HEK293 (cell line): ENCODE results near the gene MRPL55.
A peak's percentile ranks its signal among the peaks of the same experiment; 100 is the strongest.

Experiments
- CTCF ChIA-PET: fragments of 350-600 bp; formaldehyde crosslinking; extraction: SDS; loops from one replicate; lab custom pipeline; 2021; ENCODE audit warnings: antibody characterized with exemption; lab: Yijun Ruan, JAX
- POLR2A ChIA-PET: fragments of 300-600 bp; formaldehyde crosslinking; extraction: SDS; loops from one replicate; lab custom pipeline; 2020; ENCODE audit warnings: antibody characterized with exemption, inconsistent platforms; lab: Yijun Ruan, JAX
- H3K27ac ChIP-seq: fragments of 200-500 bp; sonication (Bioruptor generic); 2 replicates; pipeline ENCODE4 v1.5.1; 2014; ENCODE audit warnings: low read depth, low read length, control low read depth, inconsistent platforms; ENCODE audit errors: extremely low read depth
- H3K36me3 ChIP-seq, 2 experiments: fragments of 200-500 bp in 1 of 2; sonication (Bioruptor generic) in 1 of 2; 1 replicate in 1 of 2; 2 replicates in 1 of 2; pipeline ENCODE4 v1.5.1; 2014 to 2017; ENCODE audit warnings: inconsistent platforms in 2 of 2, low read length in 2 of 2; ENCODE audit not compliant: control insufficient read depth in 2 of 2, insufficient read depth in 1 of 2
- H3K4me1 ChIP-seq: fragments of 200-500 bp; sonication (Bioruptor generic); 2 replicates; pipeline ENCODE4 v1.5.1; 2014; ENCODE audit warnings: mild to moderate bottlenecking, low read length, inconsistent platforms; ENCODE audit not compliant: control insufficient read depth, insufficient read depth
- H3K4me3 ChIP-seq: 2 replicates; pipeline ENCODE4 v1.5.1; 2011; ENCODE audit warnings: low read depth, mild to moderate bottlenecking, control low read depth, low read length, moderate library complexity
- H3K9me3 ChIP-seq: fragments of 200-500 bp; sonication (Bioruptor generic); 2 replicates; pipeline ENCODE4 v1.5.1; 2014; ENCODE audit warnings: low read depth, low read length, inconsistent platforms; ENCODE audit not compliant: control insufficient read depth, insufficient read depth
- EGR2 ChIP-seq: fragments of 450-650 bp; formaldehyde crosslinking; IDR thresholded peaks from 2 replicates; pipeline ENCODE4 v1.5.1; 2016; ENCODE audit warnings: low read depth, missing biosample characterization, missing genetic modification characterization
- KLF10 ChIP-seq: fragments of 450-650 bp; IDR thresholded peaks from 2 replicates; pipeline ENCODE4 v1.5.1; 2018; ENCODE audit warnings: missing biosample characterization, mild to moderate bottlenecking, missing genetic modification characterization
- KLF7 ChIP-seq: fragments of 450-650 bp; formaldehyde crosslinking; IDR thresholded peaks from 2 replicates; pipeline ENCODE4 v1.5.1; 2016; ENCODE audit warnings: missing biosample characterization, missing genetic modification characterization, borderline replicate concordance
- KLF8 ChIP-seq: fragments of 450-650 bp; formaldehyde crosslinking; IDR thresholded peaks from 2 replicates; pipeline ENCODE4 v1.5.1; 2016; ENCODE audit warnings: missing biosample characterization, missing genetic modification characterization
- SCRT2 ChIP-seq: fragments of 450-650 bp; formaldehyde crosslinking; IDR thresholded peaks from 2 replicates; pipeline ENCODE4 v1.5.1; 2016; ENCODE audit warnings: missing biosample characterization, missing genetic modification characterization
- ZBTB17 ChIP-seq: fragments of 450-650 bp; formaldehyde crosslinking; IDR thresholded peaks from 2 replicates; pipeline ENCODE4 v1.5.1; 2016; ENCODE audit warnings: missing biosample characterization, missing genetic modification characterization
- ZBTB20 ChIP-seq: fragments of 450-650 bp; formaldehyde crosslinking; IDR thresholded peaks from 2 replicates; pipeline ENCODE4 v1.5.1; 2016; ENCODE audit warnings: missing biosample characterization, missing genetic modification characterization
- ZFHX2 ChIP-seq: fragments of 450-650 bp; formaldehyde crosslinking; conservative IDR thresholded peaks from 2 replicates; pipeline ENCODE4 v1.5.1; 2016; ENCODE audit warnings: missing biosample characterization, missing genetic modification characterization
- ZNF157 ChIP-seq: fragments of 450-650 bp; formaldehyde crosslinking; IDR thresholded peaks from 2 replicates; pipeline ENCODE4 v1.5.1; 2016; ENCODE audit warnings: missing biosample characterization, missing genetic modification characterization
- ZNF2 ChIP-seq: fragments of 450-650 bp; formaldehyde crosslinking; IDR thresholded peaks from 2 replicates; pipeline ENCODE4 v1.5.1; 2016; ENCODE audit warnings: missing biosample characterization, missing genetic modification characterization
- ZNF202 ChIP-seq: fragments of 450-650 bp; formaldehyde crosslinking; IDR thresholded peaks from 2 replicates; pipeline ENCODE4 v1.5.1; 2016; ENCODE audit warnings: missing biosample characterization, missing genetic modification characterization, borderline replicate concordance
- ZNF24 ChIP-seq: fragments of 450-650 bp; formaldehyde crosslinking; IDR thresholded peaks from 2 replicates; pipeline ENCODE4 v1.5.1; 2016; ENCODE audit warnings: missing biosample characterization, missing genetic modification characterization
- ZNF366 ChIP-seq: fragments of 450-650 bp; formaldehyde crosslinking; conservative IDR thresholded peaks from 2 replicates; pipeline ENCODE4 v1.5.1; 2016; ENCODE audit warnings: missing biosample characterization, missing genetic modification characterization
- ZNF416 ChIP-seq: fragments of 450-650 bp; formaldehyde crosslinking; IDR thresholded peaks from 2 replicates; pipeline ENCODE4 v1.5.1; 2016; ENCODE audit warnings: missing biosample characterization, missing genetic modification characterization
- TF ChIP-seq, protein P1 (sequence below): fragments of 450-650 bp; formaldehyde crosslinking; IDR thresholded peaks from 2 replicates; pipeline ENCODE4 v1.5.1; 2017; ENCODE audit warnings: missing biosample characterization, missing genetic modification characterization
- TF ChIP-seq, protein P2 (sequence below): fragments of 450-650 bp; formaldehyde crosslinking; IDR thresholded peaks from 2 replicates; pipeline ENCODE4 v1.5.1; 2016; ENCODE audit warnings: missing biosample characterization, missing genetic modification characterization
- TF ChIP-seq, protein P3 (sequence below): fragments of 450-650 bp; IDR thresholded peaks from 2 replicates; pipeline ENCODE4 v1.5.1; 2018; ENCODE audit warnings: missing biosample characterization, mild to moderate bottlenecking, missing genetic modification characterization
- TF ChIP-seq, protein P4 (sequence below): fragments of 450-650 bp; formaldehyde crosslinking; IDR thresholded peaks from 2 replicates; pipeline ENCODE4 v1.5.1; 2016; ENCODE audit warnings: missing biosample characterization, missing genetic modification characterization
- TF ChIP-seq, protein P5 (sequence below): fragments of 450-650 bp; formaldehyde crosslinking; IDR thresholded peaks from 2 replicates; pipeline ENCODE4 v1.5.1; 2016; ENCODE audit warnings: missing biosample characterization, missing genetic modification characterization
- TF ChIP-seq, protein P6 (sequence below): fragments of 450-650 bp; IDR thresholded peaks from 2 replicates; pipeline ENCODE4 v1.5.1; 2018; ENCODE audit warnings: missing biosample characterization, missing genetic modification characterization

The MRPL55 gene

DNA sequence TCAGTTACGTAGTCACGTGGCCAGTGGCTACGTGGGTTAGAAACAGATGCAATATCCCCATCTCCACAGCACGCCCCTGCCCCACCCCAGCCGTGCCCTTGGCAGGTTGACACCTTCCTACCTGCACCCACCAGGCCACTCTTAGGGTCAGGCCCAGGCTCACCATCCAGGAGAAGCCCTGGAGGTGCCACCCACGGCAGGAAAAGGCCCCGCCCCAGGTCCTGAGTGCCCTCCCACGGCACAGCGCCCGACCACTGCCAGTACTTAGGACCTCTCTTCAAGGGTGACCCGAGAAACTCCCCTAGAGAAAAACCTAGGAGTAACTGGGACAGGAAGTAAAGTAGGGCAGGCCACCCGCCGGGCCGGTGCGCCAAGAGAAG is 7.5 kb downstream of the MRPL55 start:
- POLR2A ChIA-PET, result interaction anchor here (0.6 to 1.4 kb wide), 4 partner anchors 8 to 314 kb away, joined by 3 to 6 read pairs (median 4); no protein-coding TSS in a partner anchor

More for the DNA sequence above, 7.5 kb downstream of the MRPL55 start:
- peaks cover 6 to 68% of the 10 kb centered on the region in 2 experiments; a peak in 2 of 3 replicates for H3K36me3 ChIP-seq
- H3K4me1 ChIP-seq, result no peaks in the 10 kb centered on the region; the same call in 1 of the 2 replicates
- H3K27ac ChIP-seq, result peak overlapping the region; percentile 82
- peak overlapping the region; percentile 88 for H3K4me3 ChIP-seq
- CTCF ChIA-PET, result interaction anchor here (0.8 to 4.3 kb wide), 3 partner anchors 11 to 340 kb away, joined by 3 to 20 read pairs (median 4); no protein-coding TSS in a partner anchor
- TF ChIP-seq ZNF202 (tag by site-specific recombination) (no peak), ZBTB20 (tag by site-specific recombination) (no peak), KLF10 (tag by site-specific recombination) (peak; percentile 92), ZNF157 (tag by site-specific recombination) (no peak), SCRT2 (tag by site-specific recombination) (no peak), ZNF416 (tag by site-specific recombination) (no peak), KLF8 (peak; percentile 36), ZNF24 (0 out of 2 replicates have a peak, but pooled peaks have one; percentile 12), ZNF2 (no peak), KLF7 (tag by site-specific recombination) (no peak), ZFHX2 (tag by site-specific recombination) (peak; percentile 93), ZBTB17 (tag by site-specific recombination) (no peak), ZNF366 (0 out of 2 replicates have a peak, but pooled peaks have one; percentile 2), EGR2 (tag by site-specific recombination) (peak; percentile 96)
- TF ChIP-seq, protein P1, sequence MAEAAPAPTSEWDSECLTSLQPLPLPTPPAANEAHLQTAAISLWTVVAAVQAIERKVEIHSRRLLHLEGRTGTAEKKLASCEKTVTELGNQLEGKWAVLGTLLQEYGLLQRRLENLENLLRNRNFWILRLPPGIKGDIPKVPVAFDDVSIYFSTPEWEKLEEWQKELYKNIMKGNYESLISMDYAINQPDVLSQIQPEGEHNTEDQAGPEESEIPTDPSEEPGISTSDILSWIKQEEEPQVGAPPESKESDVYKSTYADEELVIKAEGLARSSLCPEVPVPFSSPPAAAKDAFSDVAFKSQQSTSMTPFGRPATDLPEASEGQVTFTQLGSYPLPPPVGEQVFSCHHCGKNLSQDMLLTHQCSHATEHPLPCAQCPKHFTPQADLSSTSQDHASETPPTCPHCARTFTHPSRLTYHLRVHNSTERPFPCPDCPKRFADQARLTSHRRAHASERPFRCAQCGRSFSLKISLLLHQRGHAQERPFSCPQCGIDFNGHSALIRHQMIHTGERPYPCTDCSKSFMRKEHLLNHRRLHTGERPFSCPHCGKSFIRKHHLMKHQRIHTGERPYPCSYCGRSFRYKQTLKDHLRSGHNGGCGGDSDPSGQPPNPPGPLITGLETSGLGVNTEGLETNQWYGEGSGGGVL, result no peak
- TF ChIP-seq, protein P2, sequence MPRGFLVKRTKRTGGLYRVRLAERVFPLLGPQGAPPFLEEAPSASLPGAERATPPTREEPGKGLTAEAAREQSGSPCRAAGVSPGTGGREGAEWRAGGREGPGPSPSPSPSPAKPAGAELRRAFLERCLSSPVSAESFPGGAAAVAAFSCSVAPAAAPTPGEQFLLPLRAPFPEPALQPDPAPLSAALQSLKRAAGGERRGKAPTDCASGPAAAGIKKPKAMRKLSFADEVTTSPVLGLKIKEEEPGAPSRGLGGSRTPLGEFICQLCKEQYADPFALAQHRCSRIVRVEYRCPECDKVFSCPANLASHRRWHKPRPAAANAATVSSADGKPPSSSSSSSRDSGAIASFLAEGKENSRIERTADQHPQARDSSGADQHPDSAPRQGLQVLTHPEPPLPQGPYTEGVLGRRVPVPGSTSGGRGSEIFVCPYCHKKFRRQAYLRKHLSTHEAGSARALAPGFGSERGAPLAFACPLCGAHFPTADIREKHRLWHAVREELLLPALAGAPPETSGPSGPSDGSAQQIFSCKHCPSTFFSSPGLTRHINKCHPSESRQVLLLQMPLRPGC, result no peak
- TF ChIP-seq, protein P3, sequence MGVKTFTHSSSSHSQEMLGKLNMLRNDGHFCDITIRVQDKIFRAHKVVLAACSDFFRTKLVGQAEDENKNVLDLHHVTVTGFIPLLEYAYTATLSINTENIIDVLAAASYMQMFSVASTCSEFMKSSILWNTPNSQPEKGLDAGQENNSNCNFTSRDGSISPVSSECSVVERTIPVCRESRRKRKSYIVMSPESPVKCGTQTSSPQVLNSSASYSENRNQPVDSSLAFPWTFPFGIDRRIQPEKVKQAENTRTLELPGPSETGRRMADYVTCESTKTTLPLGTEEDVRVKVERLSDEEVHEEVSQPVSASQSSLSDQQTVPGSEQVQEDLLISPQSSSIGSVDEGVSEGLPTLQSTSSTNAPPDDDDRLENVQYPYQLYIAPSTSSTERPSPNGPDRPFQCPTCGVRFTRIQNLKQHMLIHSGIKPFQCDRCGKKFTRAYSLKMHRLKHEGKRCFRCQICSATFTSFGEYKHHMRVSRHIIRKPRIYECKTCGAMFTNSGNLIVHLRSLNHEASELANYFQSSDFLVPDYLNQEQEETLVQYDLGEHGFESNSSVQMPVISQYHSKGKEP, result 0 out of 2 replicates have a peak, but pooled peaks have one; percentile 14
- TF ChIP-seq, protein P4, sequence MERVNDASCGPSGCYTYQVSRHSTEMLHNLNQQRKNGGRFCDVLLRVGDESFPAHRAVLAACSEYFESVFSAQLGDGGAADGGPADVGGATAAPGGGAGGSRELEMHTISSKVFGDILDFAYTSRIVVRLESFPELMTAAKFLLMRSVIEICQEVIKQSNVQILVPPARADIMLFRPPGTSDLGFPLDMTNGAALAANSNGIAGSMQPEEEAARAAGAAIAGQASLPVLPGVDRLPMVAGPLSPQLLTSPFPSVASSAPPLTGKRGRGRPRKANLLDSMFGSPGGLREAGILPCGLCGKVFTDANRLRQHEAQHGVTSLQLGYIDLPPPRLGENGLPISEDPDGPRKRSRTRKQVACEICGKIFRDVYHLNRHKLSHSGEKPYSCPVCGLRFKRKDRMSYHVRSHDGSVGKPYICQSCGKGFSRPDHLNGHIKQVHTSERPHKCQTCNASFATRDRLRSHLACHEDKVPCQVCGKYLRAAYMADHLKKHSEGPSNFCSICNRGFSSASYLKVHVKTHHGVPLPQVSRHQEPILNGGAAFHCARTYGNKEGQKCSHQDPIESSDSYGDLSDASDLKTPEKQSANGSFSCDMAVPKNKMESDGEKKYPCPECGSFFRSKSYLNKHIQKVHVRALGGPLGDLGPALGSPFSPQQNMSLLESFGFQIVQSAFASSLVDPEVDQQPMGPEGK (tag by site-specific recombination), result no peak
- TF ChIP-seq, protein P5, sequence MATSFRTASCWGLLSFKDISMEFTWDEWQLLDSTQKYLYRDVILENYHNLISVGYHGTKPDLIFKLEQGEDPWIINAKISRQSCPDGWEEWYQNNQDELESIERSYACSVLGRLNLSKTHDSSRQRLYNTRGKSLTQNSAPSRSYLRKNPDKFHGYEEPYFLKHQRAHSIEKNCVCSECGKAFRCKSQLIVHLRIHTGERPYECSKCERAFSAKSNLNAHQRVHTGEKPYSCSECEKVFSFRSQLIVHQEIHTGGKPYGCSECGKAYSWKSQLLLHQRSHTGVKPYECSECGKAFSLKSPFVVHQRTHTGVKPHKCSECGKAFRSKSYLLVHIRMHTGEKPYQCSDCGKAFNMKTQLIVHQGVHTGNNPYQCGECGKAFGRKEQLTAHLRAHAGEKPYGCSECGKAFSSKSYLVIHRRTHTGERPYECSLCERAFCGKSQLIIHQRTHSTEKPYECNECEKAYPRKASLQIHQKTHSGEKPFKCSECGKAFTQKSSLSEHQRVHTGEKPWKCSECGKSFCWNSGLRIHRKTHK (tag by site-specific recombination), result no peak
- TF ChIP-seq, protein P6, sequence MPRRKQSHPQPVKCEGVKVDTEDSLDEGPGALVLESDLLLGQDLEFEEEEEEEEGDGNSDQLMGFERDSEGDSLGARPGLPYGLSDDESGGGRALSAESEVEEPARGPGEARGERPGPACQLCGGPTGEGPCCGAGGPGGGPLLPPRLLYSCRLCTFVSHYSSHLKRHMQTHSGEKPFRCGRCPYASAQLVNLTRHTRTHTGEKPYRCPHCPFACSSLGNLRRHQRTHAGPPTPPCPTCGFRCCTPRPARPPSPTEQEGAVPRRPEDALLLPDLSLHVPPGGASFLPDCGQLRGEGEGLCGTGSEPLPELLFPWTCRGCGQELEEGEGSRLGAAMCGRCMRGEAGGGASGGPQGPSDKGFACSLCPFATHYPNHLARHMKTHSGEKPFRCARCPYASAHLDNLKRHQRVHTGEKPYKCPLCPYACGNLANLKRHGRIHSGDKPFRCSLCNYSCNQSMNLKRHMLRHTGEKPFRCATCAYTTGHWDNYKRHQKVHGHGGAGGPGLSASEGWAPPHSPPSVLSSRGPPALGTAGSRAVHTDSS (tag by site-specific recombination), result no peak
- H3K9me3 ChIP-seq, result no peaks in the 10 kb centered on the region
